ENCODE measurements around the gene C11orf68. TPM values are rescaled to one million over a fixed set of nuclear protein-coding genes. Genes with fewer than 3 reads are reported as not detected.

The C11orf68 gene
- total RNA-seq, 2 experiments from 2014 or later, result 10.7 to 28.1 TPM

DNA sequence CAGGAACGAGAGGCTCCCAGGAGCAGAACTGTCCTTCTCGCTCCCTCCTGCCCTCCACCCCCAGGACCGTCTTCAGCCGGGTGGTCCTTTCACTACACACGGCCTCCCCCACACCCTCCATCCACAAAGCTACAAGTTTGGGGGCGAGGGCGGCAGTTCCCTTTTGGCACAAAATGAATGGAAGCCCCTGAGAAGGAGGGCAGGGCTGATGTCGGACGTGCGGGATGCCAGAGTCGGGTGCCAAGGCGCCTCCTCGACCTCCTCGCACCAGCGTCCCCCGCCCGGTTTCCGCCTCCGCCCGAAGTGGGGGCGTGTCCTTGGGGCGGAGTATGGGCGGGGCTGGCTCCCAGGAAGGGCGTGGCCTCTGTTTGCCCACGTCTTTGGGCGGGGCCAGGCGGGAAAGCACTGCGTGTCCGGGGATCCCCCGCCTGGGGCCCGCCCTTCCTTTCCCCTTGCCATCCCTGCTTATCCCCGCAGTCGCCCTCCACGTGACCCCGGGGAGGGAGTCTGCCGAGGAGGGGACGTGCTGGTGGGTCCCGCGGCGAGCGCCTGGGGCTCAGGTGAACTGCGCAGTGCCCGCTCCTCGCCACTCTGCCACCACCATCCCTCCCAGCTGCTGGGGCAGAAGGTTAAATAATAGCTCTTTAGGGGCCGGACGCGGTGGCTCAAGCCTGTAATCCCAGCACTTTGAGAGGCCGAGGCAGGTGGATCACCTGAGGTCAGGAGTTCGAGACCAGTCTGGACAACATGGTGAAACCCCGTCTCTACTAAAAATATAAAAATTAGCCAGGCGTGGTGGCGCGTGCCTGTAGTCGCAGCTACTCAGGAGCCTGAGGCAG, 45.3 kb downstream of the C11orf68 start:
- peaks cover 28% of the 10 kb centered on the region for H3K4me1 ChIP-seq (ENCODE audit: insufficient read depth, low read length, poor library complexity, severe bottlenecking)
- H3K4me2 ChIP-seq (ENCODE audit: low read length), result peak overlapping the region; percentile 89
- H3K9me2 ChIP-seq (ENCODE audit: insufficient read depth, low read length), result no peaks in the 10 kb centered on the region
- POLR2A ChIA-PET, result interaction anchor here (0.6 to 2.3 kb wide), 7 partner anchors 12 to 1707 kb away, joined by 3 to 12 read pairs (median 5); partner anchors contain the start of genes CCDC85B and MUS81
- H3K4me3 ChIP-seq (ENCODE audit: low read depth, low read length, poor library complexity, severe bottlenecking), result peak overlapping the region; percentile 61
- BruUV-seq (replicated peaks), result no TSS peak
- no peaks in the 10 kb centered on the region for H3K9me3 ChIP-seq (ENCODE audit: low read length)
- TF ChIP-seq EZH2phosphoT487 (IDR thresholded peaks at IDR 0.05; ENCODE audit: borderline replicate concordance, low read depth, low read length), result no peak
- TF ChIP-seq, protein P1, sequence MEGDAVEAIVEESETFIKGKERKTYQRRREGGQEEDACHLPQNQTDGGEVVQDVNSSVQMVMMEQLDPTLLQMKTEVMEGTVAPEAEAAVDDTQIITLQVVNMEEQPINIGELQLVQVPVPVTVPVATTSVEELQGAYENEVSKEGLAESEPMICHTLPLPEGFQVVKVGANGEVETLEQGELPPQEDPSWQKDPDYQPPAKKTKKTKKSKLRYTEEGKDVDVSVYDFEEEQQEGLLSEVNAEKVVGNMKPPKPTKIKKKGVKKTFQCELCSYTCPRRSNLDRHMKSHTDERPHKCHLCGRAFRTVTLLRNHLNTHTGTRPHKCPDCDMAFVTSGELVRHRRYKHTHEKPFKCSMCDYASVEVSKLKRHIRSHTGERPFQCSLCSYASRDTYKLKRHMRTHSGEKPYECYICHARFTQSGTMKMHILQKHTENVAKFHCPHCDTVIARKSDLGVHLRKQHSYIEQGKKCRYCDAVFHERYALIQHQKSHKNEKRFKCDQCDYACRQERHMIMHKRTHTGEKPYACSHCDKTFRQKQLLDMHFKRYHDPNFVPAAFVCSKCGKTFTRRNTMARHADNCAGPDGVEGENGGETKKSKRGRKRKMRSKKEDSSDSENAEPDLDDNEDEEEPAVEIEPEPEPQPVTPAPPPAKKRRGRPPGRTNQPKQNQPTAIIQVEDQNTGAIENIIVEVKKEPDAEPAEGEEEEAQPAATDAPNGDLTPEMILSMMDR (conservative IDR thresholded peaks at IDR 0.05; ENCODE audit: low read length), result no peak
- CTCF ChIA-PET (ENCODE audit: unreplicated experiment), result interaction anchor here (1.0 to 1.4 kb wide), 4 partner anchors 11 to 16 kb away, joined by 3 to 5 read pairs (median 4); partner anchors contain the start of gene MUS81
- intact Hi-C loops (cut with micrococcal nuclease; ENCODE audit: unreplicated experiment), result loop anchor here (1.0 kb wide), 1 partner anchor 17 kb away; the partner anchor contains the start of gene CCDC85B
- H2AFZ ChIP-seq (ENCODE audit: low read length), result peak overlapping the region; percentile 76; the same call in 1 of the 2 replicates
- no peaks in the 10 kb centered on the region for H4K20me1 ChIP-seq (ENCODE audit: insufficient read depth, low read length)
- no peaks in the 10 kb centered on the region for H3K36me3 ChIP-seq (ENCODE audit: insufficient read depth, low read length)
- no peaks in the 10 kb centered on the region for H3K79me2 ChIP-seq (ENCODE audit: insufficient read depth, low read depth, low read length)
- peak; percentile 94 for DNase-seq (ENCODE audit: low spot score)
- peak overlapping the region; percentile 46 for H3K27ac ChIP-seq (ENCODE audit: low read depth, low read length, poor library complexity, severe bottlenecking)

DNA sequence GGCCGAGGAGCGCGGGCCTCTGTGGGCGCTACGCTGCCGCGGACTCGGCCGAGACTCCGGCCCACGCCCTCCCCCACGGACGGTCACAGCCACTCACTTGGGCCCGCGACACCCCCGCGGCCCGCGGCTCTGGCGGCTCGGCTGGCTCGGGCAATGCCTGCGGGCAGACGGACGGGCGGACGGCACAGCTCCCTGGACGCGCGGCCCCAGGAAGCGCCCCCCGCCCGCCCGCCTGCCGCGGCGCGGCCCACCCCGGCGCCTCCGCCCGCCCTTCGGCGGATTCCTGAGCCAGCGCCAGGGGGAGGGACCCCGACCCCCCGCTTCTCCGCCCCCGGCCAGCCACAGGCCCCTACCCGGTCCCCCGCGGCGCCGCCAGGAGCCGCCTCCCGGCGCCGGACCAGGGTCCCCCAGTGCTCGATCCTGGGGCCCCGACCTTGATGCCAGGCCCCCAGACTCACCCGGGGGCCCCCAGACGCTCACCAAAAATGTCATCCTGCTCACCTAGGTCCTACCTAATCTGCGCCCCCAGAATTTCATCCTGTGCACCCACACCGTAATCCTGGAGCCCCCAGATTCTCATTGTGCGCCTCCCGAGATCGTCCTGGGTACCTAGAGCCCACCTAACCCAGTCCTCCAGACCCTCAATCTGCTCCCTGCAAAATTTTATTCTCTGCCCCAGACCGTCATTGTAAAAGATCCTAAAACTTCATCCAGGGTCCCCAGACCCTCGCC, 46.1 kb downstream of the C11orf68 start, which contains the start of gene EFEMP2:
Gene EFEMP2 (minus strand): TSS at position 215 of the 732 bp plus-strand sequence. CDS start 446 bp downstream, outside the sequence.
- DNase-seq (ENCODE audit: low spot score), result no peak
- TF ChIP-seq, protein P1 (conservative IDR thresholded peaks at IDR 0.05; ENCODE audit: low read length), result no peak
- TF ChIP-seq EZH2phosphoT487 (IDR thresholded peaks at IDR 0.05; ENCODE audit: borderline replicate concordance, low read depth, low read length), result no peak
- BruUV-seq (replicated peaks), result no TSS peak
- Histone ChIP-seq H3K79me2 (ENCODE audit: insufficient read depth, low read depth, low read length) (no peaks in the 10 kb centered on the region), H3K36me3 (ENCODE audit: insufficient read depth, low read length) (no peaks in the 10 kb centered on the region), H4K20me1 (ENCODE audit: insufficient read depth, low read length) (no peaks in the 10 kb centered on the region), H3K4me3 (ENCODE audit: low read depth, low read length, poor library complexity, severe bottlenecking) (peak within 1 kb of the TSS; percentile 61), H3K9me3 (ENCODE audit: low read length) (no peaks in the 10 kb centered on the region), H2AFZ (ENCODE audit: low read length) (peak within 1 kb of the TSS; percentile 76; the same call in 1 of the 2 replicates), H3K27ac (ENCODE audit: low read depth, low read length, poor library complexity, severe bottlenecking) (peak within 1 kb of the TSS; percentile 46), H3K9me2 (ENCODE audit: insufficient read depth, low read length) (no peaks in the 10 kb centered on the region), H3K4me1 (ENCODE audit: insufficient read depth, low read length, poor library complexity, severe bottlenecking) (peaks cover 28% of the 10 kb centered on the region), H3K4me2 (ENCODE audit: low read length) (peak within 1 kb of the TSS; percentile 89)
- CTCF ChIA-PET (ENCODE audit: unreplicated experiment), result no interaction called here
- POLR2A ChIA-PET, result interaction anchor here (0.6 to 2.3 kb wide), 5 partner anchors 13 to 1708 kb away, joined by 3 to 12 read pairs (median 5); partner anchors contain the start of genes CCDC85B and MUS81
- intact Hi-C loops (cut with micrococcal nuclease; ENCODE audit: unreplicated experiment), result loop anchor here (1.0 kb wide), 1 partner anchor 18 kb away; the partner anchor contains the start of gene CCDC85B
